ENCODE measurements around the gene PRSS33.
A peak's percentile ranks its signal among the peaks of the same experiment; 100 is the strongest.

Gene PRSS33

DNA sequence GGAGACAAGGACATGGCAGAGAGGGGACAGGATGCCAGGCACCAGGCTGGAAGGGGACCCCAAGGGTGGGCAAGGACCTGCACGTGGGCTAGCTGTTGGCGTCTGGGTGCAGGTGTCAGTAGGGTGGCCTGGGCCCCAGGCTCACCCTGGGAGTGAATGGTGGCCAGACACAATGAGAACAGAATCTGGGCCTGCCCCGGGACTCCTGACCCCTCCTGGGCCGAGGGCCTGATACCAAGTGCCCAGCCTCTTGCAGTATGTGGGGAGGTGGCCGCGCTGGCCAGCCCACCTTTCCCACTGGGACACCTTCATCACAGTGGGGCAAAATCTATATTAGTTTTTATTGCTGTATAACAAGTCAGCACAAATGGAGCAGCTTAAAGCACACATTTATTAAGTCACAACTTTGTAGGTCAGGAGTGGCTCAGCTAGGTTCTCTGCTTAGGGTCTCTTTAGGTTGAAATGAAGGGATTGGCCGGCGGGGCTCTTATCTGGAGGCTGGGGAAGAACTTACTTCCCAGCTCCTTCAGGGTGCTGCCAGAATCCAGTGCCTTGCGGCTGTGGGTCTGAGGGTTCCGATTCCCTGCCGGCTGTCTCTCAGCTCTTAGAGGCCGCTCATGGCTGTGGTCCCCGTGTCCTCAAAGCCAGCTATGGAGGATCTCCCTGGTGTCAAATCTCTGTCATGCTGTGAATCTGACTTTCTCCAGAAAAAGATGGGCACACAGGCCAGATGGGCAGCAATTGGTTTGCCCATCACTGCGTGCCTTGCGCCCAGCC lies 3.6 kb downstream of the PRSS33 start:
- TF ChIP-seq POLR2A (IDR thresholded peaks at IDR 0.05; ENCODE audit: low read depth, low read length) = no peak
- DNase-seq (ENCODE audit: insufficient read length, low spot score) = no peak
- no peak for FAIRE-seq

DNA sequence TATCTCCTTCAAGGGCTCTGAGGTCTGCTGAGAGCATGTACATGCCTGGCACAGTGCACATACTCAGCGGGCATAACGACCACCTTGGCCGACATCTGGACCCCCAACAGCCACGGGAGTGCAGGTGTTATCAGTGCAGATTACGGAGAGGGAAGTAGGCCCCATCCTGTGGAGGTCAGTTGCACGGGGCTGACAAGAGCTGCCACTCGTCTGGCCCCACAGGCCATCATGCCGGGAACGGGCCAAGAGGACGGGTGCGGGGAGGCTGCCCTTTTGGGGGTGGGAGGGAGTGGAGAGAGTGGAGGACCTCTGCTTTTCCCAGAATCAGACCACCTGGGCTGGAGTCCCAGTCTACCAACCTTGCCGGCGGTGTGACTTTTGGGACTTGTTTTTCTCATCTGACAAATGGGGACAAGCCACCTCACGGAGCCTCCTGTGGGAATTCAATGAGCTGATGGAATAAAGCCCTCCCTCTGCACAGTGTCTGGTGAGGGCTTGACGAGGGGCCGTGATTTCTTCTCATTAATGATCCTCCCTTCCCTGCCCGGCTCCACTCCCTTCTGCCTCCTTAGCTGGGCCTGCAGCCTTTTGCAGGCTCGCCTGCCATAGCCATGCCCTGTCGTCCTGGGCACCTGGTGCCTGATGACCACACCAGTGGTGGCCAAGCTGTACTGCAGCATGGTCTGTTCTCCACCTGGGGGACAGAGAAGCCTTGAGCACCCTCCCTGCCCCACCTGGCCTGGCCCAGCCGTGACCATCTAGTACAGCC lies 4.6 kb downstream of the PRSS33 start:
- TF ChIP-seq POLR2A (IDR thresholded peaks at IDR 0.05; ENCODE audit: low read depth, low read length) = no peak
- no peak for DNase-seq (ENCODE audit: insufficient read length, low spot score)
- FAIRE-seq = no peak

DNA sequence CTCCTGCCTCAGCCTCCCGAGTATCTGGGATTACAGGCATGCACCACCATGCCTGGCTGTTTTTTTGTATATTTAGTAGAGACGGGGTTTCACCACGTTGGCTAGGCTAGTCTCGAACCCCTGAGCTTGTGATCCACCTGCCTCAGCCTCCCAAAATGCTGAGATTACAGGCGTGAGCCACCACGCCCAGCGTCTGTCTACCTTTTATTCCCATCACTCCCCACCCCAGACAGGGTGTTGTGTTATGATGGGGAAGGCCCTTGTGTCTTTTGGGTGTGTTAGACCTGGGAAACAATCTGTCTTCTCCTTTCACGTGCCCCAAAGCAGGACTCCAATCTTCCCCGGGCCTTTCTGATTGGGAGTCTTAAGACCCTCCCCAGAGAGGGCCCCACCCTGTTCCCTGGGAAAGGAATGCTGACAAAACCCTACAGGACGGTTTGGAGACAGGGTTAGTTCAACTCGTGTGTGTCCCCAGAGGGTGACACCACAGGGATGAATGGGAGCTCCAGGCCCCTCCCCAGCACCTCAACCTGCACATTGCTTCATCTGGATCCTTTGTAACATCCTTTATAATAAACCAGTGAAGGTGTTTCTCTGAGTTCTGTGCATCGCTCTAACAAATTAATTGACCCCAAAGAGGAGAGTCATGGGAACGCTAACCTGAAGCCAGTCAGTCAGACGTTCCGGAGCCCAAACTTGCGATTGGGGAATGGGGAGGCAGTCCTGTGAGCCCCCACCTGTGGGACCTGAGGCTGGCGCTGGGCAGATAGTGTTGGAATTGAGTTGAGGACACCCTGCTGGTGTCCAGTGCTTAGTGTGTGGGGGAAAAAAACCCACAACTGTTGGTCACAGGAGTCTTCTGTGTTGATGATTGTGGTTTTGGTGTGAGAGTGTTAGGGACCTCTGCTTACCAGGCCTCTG lies 7.1 kb downstream of the PRSS33 start:
- TF ChIP-seq POLR2A (IDR thresholded peaks at IDR 0.05; ENCODE audit: low read depth, low read length) = no peak
- no peak for DNase-seq (ENCODE audit: insufficient read length, low spot score)
- no peak for FAIRE-seq

- DNase-seq (ENCODE audit: insufficient read length, low spot score) (no peak), FAIRE-seq (no peak)
- TF ChIP-seq POLR2A (IDR thresholded peaks at IDR 0.05; ENCODE audit: low read depth, low read length) = no peak; the same call in 1 of the 2 replicates
Measured at GRCh38 chr16:2779151-2779920, 8.0 kb downstream of the PRSS33 start.

DNA sequence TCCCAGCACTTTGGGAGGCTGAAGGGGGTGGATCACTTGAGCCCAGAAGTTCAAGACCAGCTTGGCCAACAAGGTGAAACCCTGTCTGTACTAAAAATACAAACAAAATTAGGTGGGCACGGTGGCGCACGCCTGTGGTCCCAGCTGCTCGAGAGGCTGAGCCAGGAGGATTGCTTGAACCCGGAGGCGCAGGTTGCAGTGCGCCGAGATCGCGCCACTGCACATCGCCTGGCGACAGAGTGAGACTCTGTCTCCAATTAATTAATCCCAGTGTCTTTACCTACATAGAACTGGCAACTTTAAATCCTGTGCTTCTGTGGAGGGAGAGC lies 8.8 kb downstream of the PRSS33 start:
- DNase-seq (ENCODE audit: insufficient read length, low spot score) = no peak
- TF ChIP-seq POLR2A (IDR thresholded peaks at IDR 0.05; ENCODE audit: low read depth, low read length) = no peak
- no peak for FAIRE-seq

DNA sequence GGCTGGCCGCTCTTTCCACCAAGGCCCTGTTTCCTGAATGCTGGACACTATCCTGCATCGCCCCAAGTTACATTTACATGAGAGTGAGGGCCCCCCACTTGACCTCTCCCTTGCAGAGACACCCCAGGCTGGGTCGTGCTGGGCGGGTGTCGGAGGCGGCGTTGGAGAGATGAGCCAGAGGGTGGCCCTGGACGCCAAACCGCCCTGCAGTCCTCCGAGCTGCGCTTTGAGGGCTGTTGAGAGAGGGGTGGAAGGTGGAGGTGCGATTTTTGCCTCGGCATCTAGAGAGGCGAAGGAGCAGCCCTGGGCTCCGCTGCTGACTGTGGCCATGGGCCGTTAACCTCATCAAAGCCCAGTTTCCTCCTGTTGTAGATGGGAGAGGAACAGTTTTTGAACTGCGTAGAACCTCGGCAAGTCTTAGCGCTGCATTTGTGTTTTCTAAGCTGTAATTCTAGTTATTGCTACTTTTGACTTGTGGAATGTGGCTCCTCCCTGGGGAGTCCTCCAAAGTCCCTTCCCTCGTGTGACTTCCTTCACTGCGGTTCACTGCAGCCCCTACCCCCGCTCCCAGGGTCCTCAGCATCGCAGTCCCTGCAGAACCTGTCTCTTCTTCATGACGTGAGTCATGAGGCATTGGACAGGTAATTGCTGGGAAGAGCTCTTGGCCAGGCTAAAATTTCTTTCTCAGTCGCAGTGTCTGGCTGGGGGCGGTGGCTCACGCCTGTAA lies 9.3 kb downstream of the PRSS33 start:
- DNase-seq (ENCODE audit: insufficient read length, low spot score) = no peak
- no peak for FAIRE-seq
- no peak for TF ChIP-seq POLR2A (IDR thresholded peaks at IDR 0.05; ENCODE audit: low read depth, low read length)

GRCh38 chr16:2777231-2777902 lies 10.0 kb downstream of the PRSS33 start, which contains the start of gene ELOB:
Gene ELOB, minus strand, starts transcription at chr16:2777280. Its CDS starts 41 bp downstream, at chr16:2777239.
- no peak for FAIRE-seq
- peak; percentile 88 for DNase-seq (ENCODE audit: insufficient read length, low spot score)

GRCh38 chr16:2776500-2777139 lies 10.7 kb downstream of the PRSS33 start:
- TF ChIP-seq POLR2A (IDR thresholded peaks at IDR 0.05; ENCODE audit: low read depth, low read length) = no peak
- FAIRE-seq = no peak
- no peak for DNase-seq (ENCODE audit: insufficient read length, low spot score)

More at GRCh38 chr16:2777231-2777902, 10.0 kb downstream of the PRSS33 start, which contains the start of gene ELOB:
- peak; percentile 60 for TF ChIP-seq POLR2A (IDR thresholded peaks at IDR 0.05; ENCODE audit: low read depth, low read length)

DNA sequence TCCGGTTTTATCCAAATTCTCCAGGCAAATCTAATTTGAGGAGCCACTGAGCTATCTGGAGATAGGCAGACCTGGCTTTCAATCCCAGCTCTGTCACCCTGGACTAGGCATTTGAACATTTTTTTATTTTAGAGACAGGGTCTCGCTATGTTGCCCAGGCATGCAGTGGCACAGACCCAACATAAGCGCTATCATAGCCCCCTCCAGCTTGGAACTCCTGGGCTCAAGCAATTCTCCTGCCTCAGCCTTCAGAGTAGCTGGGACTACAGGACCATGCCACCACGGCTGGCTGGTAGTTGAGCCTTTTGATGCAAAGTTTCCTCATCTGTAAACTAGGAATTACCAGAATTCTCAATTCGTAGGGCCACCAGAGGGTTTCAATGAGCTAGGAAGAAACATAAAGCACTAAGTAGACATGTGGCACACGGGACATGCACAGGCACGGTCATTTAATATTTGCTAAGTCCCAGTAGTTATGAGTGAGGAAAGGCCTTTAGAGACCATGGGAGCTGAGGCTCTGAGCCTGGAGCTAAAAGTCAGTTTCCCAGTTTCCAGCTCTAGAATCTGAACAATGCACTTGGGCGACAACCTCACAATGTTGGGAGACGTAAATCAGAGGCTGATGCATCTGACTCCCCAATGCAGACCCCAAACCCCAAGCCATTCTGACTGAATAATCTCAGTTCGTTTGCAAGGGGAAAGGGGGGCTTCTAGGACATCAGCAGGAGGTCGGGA lies 11.4 kb downstream of the PRSS33 start:
- no peak for TF ChIP-seq POLR2A (IDR thresholded peaks at IDR 0.05; ENCODE audit: low read depth, low read length)
- DNase-seq (ENCODE audit: insufficient read length, low spot score) = no peak
- FAIRE-seq = no peak

DNA sequence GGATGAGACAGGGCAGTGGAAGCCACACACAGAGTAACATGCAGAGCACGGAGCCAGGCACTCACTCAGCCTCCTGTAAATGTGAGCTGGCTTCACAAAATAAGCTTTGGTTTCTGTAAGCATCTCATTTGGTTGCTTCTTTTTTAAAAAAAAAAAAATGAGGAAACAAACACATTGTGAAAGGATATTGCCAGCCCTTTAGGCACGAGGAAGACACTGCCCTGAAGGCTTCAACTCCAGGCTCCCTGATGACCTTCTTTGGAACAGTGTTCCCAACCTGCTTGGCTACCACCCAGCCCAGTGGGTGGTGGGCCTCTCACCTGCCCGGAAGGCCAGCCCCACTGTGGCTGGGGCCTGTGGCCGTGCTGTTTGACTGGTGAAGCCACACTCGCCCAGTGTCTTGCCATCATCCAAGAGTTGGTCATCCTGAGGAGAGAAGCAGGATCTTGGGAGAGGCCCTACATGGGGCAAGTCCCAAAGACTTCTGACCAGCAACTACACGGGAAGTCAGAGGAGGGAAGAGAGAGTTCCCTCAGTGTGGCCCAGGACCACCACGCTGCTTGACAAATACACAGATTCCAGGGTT lies 12.1 kb downstream of the PRSS33 start:
- DNase-seq (ENCODE audit: insufficient read length, low spot score) = no peak
- TF ChIP-seq POLR2A (IDR thresholded peaks at IDR 0.05; ENCODE audit: low read depth, low read length) = no peak
- no peak for FAIRE-seq
